SK-N-SH (cell line): ENCODE results near the gene GABRG3. TPM values are rescaled to one million over a fixed set of nuclear protein-coding genes. Genes with fewer than 3 reads are reported as not detected.

Experiments used
- CTCF ChIA-PET: fragments of 300-600, 350-600 bp; formaldehyde crosslinking; extraction: SDS; loops from one replicate; lab custom pipeline; 2021; lab: Yijun Ruan, JAX
- POLR2A ChIA-PET: fragments of 350-600 bp; sonication (Branson Sonifier 250); formaldehyde crosslinking; extraction: SDS; loops from one replicate; lab custom pipeline; 2020; ENCODE audit warnings: antibody characterized with exemption, inconsistent platforms; lab: Yijun Ruan, JAX
- DNase-seq: peaks from one replicate; pipeline ENCODE4 v3.0.0; 2012
- H2AFZ ChIP-seq: fragments of 200-600 bp; sonication (generic); 2 replicates; pipeline ENCODE4 v1.8.1; 2016; ENCODE audit warnings: antibody characterized with exemption, mild to moderate bottlenecking, low read depth
- H3F3A ChIP-seq: fragments of 200-600 bp; sonication (generic); replicated peaks from 2 replicates; pipeline ENCODE3; 2016; ENCODE audit warnings: antibody characterized with exemption, mild to moderate bottlenecking; ENCODE audit not compliant: insufficient read depth
- H3K27ac ChIP-seq, 2 experiments: fragments of 200-500 bp in 1 of 2; fragments of 200-600 bp in 1 of 2; sonication (Bioruptor generic) in 1 of 2; sonication (generic), shearing (Covaris generic) in 1 of 2; 2 replicates each; pipeline versions ENCODE4 v1.5.1 to v1.6.1; 2014 to 2016; ENCODE audit warnings: low read depth in 2 of 2, inconsistent platforms in 1 of 2, low read length in 1 of 2, mild to moderate bottlenecking in 1 of 2, mixed read lengths in 1 of 2
- H3K27me3 ChIP-seq: fragments of 200-600 bp; sonication (generic), shearing (Covaris generic); 2 replicates; pipeline ENCODE4 v1.6.1; 2016; ENCODE audit warnings: mixed run types; ENCODE audit not compliant: insufficient read depth
- H3K36me3 ChIP-seq, 2 experiments: fragments of 200-500 bp in 1 of 2; fragments of 200-600 bp in 1 of 2; sonication (Bioruptor generic) in 1 of 2; sonication (generic) in 1 of 2; replicated peaks in 1 of 2; 2 replicates each; pipeline versions ENCODE3 to v1.5.1; 2014 to 2016; ENCODE audit warnings: low read length in 1 of 2, mild to moderate bottlenecking in 1 of 2; ENCODE audit not compliant: insufficient read depth in 2 of 2, control insufficient read depth in 1 of 2
- H3K4me1 ChIP-seq, 2 experiments: fragments of 200-500 bp in 1 of 2; fragments of 200-600 bp in 1 of 2; sonication (Bioruptor generic) in 1 of 2; sonication (generic), shearing (Covaris generic) in 1 of 2; 2 replicates each; pipeline versions ENCODE4 v1.5.1 to v1.6.1; 2014 to 2016; ENCODE audit warnings: low read depth in 1 of 2, low read length in 1 of 2, mixed run types in 1 of 2; ENCODE audit not compliant: insufficient read depth in 2 of 2, control insufficient read depth in 1 of 2
- H3K4me2 ChIP-seq: fragments of 200-600 bp; sonication (generic), shearing (Covaris generic); 2 replicates; pipeline ENCODE4 v1.6.1; 2017; ENCODE audit warnings: mixed run types
- H3K4me3 ChIP-seq, 2 experiments: fragments of 200-500 bp in 1 of 2; fragments of 200-600 bp in 1 of 2; sonication (Bioruptor generic) in 1 of 2; sonication (generic), shearing (Covaris generic) in 1 of 2; 2 replicates each; pipeline versions ENCODE4 v1.5.1 to v1.8.1; 2014 to 2016; ENCODE audit warnings: low read depth in 2 of 2, inconsistent platforms in 1 of 2, low read length in 1 of 2, mild to moderate bottlenecking in 1 of 2, mixed read lengths in 1 of 2, moderate library complexity in 1 of 2
- H3K79me2 ChIP-seq: fragments of 200-600 bp; sonication (generic); 2 replicates; pipeline ENCODE4 v1.8.1; 2017; ENCODE audit warnings: mild to moderate bottlenecking; ENCODE audit not compliant: insufficient read depth
- H3K9ac ChIP-seq: fragments of 200-600 bp; sonication (generic); 2 replicates; pipeline ENCODE4 v1.6.1; 2017; ENCODE audit warnings: mixed run types
- H3K9me2 ChIP-seq: fragments of 200-600 bp; sonication (generic); 2 replicates; pipeline ENCODE4 v1.6.1; 2017; ENCODE audit warnings: mixed run types
- H3K9me3 ChIP-seq: fragments of 200-600 bp; sonication (generic); 2 replicates; pipeline ENCODE4 v1.6.1; 2017; ENCODE audit warnings: mixed run types, mild to moderate bottlenecking, moderate library complexity
- H4K20me1 ChIP-seq: fragments of 200-600 bp; sonication (generic); 2 replicates; pipeline ENCODE4 v1.6.1; 2017; ENCODE audit warnings: mild to moderate bottlenecking, mixed run types; ENCODE audit not compliant: insufficient read depth
- CHD2 ChIP-seq: fragments of 150-350 bp; IDR thresholded peaks from 2 replicates; pipeline ENCODE4 v1.6.1; 2018; ENCODE audit warnings: low read length; ENCODE audit not compliant: partially characterized antibody
- FOSL2 ChIP-seq: IDR thresholded peaks from 2 replicates; pipeline ENCODE4 v1.4.0; 2012; ENCODE audit warnings: low read depth, mild to moderate bottlenecking, moderate library complexity, borderline replicate concordance
- FOXJ3 ChIP-seq: sonication (generic); formaldehyde crosslinking; IDR thresholded peaks from 2 replicates; pipeline ENCODE4 v1.5.1; 2020; ENCODE audit warnings: mild to moderate bottlenecking, missing genetic modification reagents
- GABPA ChIP-seq: IDR thresholded peaks from 2 replicates; pipeline ENCODE4 v1.4.0; 2012; ENCODE audit warnings: low read depth, mild to moderate bottlenecking
- NFIC ChIP-seq: IDR thresholded peaks from 2 replicates; pipeline ENCODE4 v1.4.0; 2012; ENCODE audit warnings: borderline replicate concordance
- NRF1 ChIP-seq: IDR thresholded peaks from 2 replicates; pipeline ENCODE4 v1.6.1; 2012; ENCODE audit warnings: low read depth, mild to moderate bottlenecking, low read length
- RCOR1 ChIP-seq: fragments of 150-350 bp; IDR thresholded peaks from 2 replicates; pipeline ENCODE4 v1.6.1; 2017; ENCODE audit warnings: antibody characterized with exemption, low read length
- SIN3A ChIP-seq: IDR thresholded peaks from 2 replicates; pipeline ENCODE4 v1.6.1; 2012; ENCODE audit warnings: low read depth, mild to moderate bottlenecking, low read length, moderate library complexity, borderline replicate concordance
- SMC3 ChIP-seq: IDR thresholded peaks from 2 replicates; pipeline ENCODE4 v1.6.1; 2012; ENCODE audit warnings: low read depth, low read length, improper control_type of control experiment
- TAF1 ChIP-seq: IDR thresholded peaks from 2 replicates; pipeline ENCODE4 v1.6.1; 2012; ENCODE audit warnings: low read depth, mild to moderate bottlenecking, low read length, moderate library complexity, borderline replicate concordance
- TEAD4 ChIP-seq: IDR thresholded peaks from 2 replicates; pipeline ENCODE4 v1.4.0; 2012; ENCODE audit warnings: mild to moderate bottlenecking, borderline replicate concordance; ENCODE audit not compliant: insufficient read depth
- YY1 ChIP-seq: IDR thresholded peaks from 2 replicates; pipeline ENCODE4 v1.4.0; 2012; ENCODE audit warnings: low read depth, mild to moderate bottlenecking
- WGBS: methylation state at CpG from one replicate; pipeline ENCODE4 v1.1.6; 2017; ENCODE audit warnings: low lambda C conversion rate; 5-methylcytosine and 5-hydroxymethylcytosine counted together
- polyA plus RNA-seq, 3 experiments: library from polyadenylated mRNA; depleted of rRNA; stranded (reverse); fragments of >200 nt; gene quantifications; 2 replicates each; pipeline ENCODE4 v1.2.3, GENCODE V29; 2012
- TF ChIP-seq, protein P1 (sequence below): IDR thresholded peaks from 2 replicates; pipeline ENCODE4 v1.4.0; 2012; ENCODE audit warnings: low read depth
- TF ChIP-seq, protein P2 (sequence below): fragments of 150-350 bp; IDR thresholded peaks from 2 replicates; pipeline ENCODE4 v1.6.1; 2017; ENCODE audit warnings: antibody characterized with exemption, low read length, low read depth, borderline replicate concordance
- TF ChIP-seq, protein P3 (sequence below): IDR thresholded peaks from 2 replicates; pipeline ENCODE4; 2012
- TF ChIP-seq, protein P4 (sequence below): IDR thresholded peaks from 2 replicates; pipeline ENCODE4 v1.6.1; 2012; ENCODE audit warnings: mild to moderate bottlenecking, low read depth, low read length, moderate library complexity

The GABRG3 gene
- polyA plus RNA-seq, 1 of the 3 experiments (the other 2 are of a cell fraction): not detected

DNA sequence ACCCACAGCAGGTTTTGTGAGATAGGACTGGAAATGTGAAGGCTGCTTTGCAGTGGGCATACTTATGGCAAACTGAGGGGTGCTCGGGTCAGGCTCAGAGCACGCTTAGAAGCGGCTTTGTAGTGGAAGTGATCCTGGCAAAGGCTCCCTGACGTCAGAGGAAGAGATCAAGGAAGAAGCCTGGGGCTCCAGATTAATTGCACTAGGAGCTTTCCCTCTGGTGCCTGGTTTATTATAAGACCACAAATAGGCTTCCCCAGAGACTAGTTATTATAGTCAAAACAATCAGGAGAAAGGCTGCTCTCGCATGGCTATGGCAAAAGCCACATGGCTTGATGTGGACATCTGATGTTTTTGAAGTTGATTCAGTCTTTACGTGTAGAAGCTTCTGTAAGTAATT lies 515.1 kb downstream of the GABRG3 start:
- no peaks in the 10 kb centered on the region for H3K9me3 ChIP-seq
- ChIA-PET POLR2A (no interaction called here), CTCF (interaction anchor here (1.3 kb wide), 1 partner anchor 21 kb away, joined by 3 read pairs; no protein-coding TSS in a partner anchor)
- H3K9me2 ChIP-seq: no peaks in the 10 kb centered on the region
- no peak overlapping the region for H3K9ac ChIP-seq
- no peak for DNase-seq
- H3K4me2 ChIP-seq: no peak overlapping the region
- no peaks in the 10 kb centered on the region for H3K36me3 ChIP-seq
- TF ChIP-seq, protein P1, sequence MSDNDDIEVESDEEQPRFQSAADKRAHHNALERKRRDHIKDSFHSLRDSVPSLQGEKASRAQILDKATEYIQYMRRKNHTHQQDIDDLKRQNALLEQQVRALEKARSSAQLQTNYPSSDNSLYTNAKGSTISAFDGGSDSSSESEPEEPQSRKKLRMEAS: no peak
- TF ChIP-seq NRF1 (no peak), FOSL2 (no peak), FOXJ3 (CRISPR knock-in tag) (no peak), TEAD4 (no peak), SIN3A (no peak), TAF1 (no peak), GABPA (no peak)
- TF ChIP-seq, protein P2, sequence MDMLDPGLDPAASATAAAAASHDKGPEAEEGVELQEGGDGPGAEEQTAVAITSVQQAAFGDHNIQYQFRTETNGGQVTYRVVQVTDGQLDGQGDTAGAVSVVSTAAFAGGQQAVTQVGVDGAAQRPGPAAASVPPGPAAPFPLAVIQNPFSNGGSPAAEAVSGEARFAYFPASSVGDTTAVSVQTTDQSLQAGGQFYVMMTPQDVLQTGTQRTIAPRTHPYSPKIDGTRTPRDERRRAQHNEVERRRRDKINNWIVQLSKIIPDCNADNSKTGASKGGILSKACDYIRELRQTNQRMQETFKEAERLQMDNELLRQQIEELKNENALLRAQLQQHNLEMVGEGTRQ: no peak
- no peaks in the 10 kb centered on the region for H4K20me1 ChIP-seq
- H3K4me3 ChIP-seq: no peak overlapping the region
- H3K79me2 ChIP-seq: no peaks in the 10 kb centered on the region
- WGBS: 26% methylated on average over 6 of the region's 6 CpGs
- no peaks in the 10 kb centered on the region for H3F3A ChIP-seq
- H3K4me1 ChIP-seq: no peaks in the 10 kb centered on the region; a peak in 2 of 4 replicates
- H2AFZ ChIP-seq: no peak overlapping the region
- H3K27ac ChIP-seq: no peak overlapping the region
- H3K27me3 ChIP-seq: no peaks in the 10 kb centered on the region

DNA sequence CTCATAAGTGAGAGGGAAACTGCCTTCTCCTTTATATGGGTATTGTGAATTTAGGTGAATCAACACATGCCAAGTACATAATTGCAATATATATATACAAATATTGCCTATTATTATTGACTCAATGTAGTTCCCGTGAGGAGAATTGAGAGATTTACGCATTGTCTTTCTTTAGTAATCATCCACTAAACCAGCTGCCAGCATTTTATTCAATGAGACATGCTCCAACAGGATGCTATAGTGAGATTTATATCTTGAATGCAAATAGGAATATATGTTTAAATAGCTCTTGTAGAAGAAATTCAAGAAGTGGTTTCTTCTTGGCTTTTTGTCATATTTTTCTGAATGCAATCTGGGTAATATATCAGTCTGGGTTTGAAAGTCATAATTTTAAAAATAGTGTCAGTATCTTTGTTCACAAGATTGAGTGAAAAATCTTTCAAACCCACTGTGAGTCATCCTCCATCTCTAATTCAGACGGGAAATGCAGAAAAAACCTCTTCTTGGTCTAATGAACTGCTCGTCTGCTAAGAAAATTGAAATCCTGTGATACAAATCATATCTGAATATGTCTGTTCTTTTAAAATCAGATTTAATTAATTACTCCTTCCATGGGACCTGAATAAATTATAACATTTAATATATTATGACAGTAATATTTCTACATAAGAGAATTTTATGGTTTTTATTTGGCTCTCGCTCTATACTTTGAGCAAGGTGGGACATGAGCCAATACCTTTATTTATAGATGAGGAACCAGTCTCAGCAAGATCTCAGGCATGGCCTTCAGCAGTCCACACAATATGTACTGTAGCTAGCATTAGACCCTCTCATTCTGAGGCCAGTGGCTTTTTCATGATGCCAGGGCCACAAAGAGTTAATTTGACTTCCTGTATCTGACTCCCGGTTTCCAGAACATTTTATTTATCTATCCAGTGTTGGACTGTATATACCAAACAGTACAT lies 516.0 kb downstream of the GABRG3 start:
- Histone ChIP-seq H2AFZ (no peak overlapping the region), H3K27ac (no peak overlapping the region), H3K36me3 (no peaks in the 10 kb centered on the region), H3F3A (no peaks in the 10 kb centered on the region), H4K20me1 (no peaks in the 10 kb centered on the region), H3K27me3 (no peaks in the 10 kb centered on the region), H3K9me2 (no peaks in the 10 kb centered on the region), H3K9me3 (no peaks in the 10 kb centered on the region), H3K9ac (no peak overlapping the region), H3K79me2 (no peaks in the 10 kb centered on the region), H3K4me1 (no peaks in the 10 kb centered on the region; a peak in 2 of 4 replicates), H3K4me2 (no peak overlapping the region), H3K4me3 (no peak overlapping the region)
- no peak for DNase-seq
- CTCF ChIA-PET: interaction anchor here (1.3 kb wide), 1 partner anchor 22 kb away, joined by 3 read pairs; no protein-coding TSS in a partner anchor
- TF ChIP-seq, protein P3, sequence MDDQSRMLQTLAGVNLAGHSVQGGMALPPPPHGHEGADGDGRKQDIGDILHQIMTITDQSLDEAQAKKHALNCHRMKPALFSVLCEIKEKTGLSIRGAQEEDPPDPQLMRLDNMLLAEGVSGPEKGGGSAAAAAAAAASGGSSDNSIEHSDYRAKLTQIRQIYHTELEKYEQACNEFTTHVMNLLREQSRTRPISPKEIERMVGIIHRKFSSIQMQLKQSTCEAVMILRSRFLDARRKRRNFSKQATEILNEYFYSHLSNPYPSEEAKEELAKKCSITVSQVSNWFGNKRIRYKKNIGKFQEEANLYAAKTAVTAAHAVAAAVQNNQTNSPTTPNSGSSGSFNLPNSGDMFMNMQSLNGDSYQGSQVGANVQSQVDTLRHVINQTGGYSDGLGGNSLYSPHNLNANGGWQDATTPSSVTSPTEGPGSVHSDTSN: no peak
- TF ChIP-seq RCOR1 (no peak), TEAD4 (no peak), FOSL2 (no peak), NFIC (no peak), SMC3 (no peak), CHD2 (no peak), GABPA (no peak), YY1 (no peak)
- TF ChIP-seq, protein P4, sequence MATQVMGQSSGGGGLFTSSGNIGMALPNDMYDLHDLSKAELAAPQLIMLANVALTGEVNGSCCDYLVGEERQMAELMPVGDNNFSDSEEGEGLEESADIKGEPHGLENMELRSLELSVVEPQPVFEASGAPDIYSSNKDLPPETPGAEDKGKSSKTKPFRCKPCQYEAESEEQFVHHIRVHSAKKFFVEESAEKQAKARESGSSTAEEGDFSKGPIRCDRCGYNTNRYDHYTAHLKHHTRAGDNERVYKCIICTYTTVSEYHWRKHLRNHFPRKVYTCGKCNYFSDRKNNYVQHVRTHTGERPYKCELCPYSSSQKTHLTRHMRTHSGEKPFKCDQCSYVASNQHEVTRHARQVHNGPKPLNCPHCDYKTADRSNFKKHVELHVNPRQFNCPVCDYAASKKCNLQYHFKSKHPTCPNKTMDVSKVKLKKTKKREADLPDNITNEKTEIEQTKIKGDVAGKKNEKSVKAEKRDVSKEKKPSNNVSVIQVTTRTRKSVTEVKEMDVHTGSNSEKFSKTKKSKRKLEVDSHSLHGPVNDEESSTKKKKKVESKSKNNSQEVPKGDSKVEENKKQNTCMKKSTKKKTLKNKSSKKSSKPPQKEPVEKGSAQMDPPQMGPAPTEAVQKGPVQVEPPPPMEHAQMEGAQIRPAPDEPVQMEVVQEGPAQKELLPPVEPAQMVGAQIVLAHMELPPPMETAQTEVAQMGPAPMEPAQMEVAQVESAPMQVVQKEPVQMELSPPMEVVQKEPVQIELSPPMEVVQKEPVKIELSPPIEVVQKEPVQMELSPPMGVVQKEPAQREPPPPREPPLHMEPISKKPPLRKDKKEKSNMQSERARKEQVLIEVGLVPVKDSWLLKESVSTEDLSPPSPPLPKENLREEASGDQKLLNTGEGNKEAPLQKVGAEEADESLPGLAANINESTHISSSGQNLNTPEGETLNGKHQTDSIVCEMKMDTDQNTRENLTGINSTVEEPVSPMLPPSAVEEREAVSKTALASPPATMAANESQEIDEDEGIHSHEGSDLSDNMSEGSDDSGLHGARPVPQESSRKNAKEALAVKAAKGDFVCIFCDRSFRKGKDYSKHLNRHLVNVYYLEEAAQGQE: no peak
- WGBS: 13% methylated on average over 6 of the region's 6 CpGs
- POLR2A ChIA-PET: no interaction called here
